DOHH2 (cell line): ENCODE data around the gene AP1M2.
A peak's percentile ranks its signal among the peaks of the same experiment; 100 is the strongest.

Experiments
- H3F3A ChIP-seq: fragments of 200-600 bp; sonication (generic), shearing (Covaris generic); 2 replicates; pipeline ENCODE4 v1.6.0; 2016; ENCODE audit warnings: antibody characterized with exemption, mild to moderate bottlenecking; ENCODE audit not compliant: control insufficient read depth, insufficient read depth
- H3K27ac ChIP-seq: fragments of 200-600 bp; sonication (generic); 2 replicates; pipeline ENCODE4 v1.5.1; 2014; ENCODE audit warnings: low read depth, mild to moderate bottlenecking, low read length, moderate library complexity
- H3K27me3 ChIP-seq: fragments of 200-600 bp; sonication (generic); 2 replicates; pipeline ENCODE4 v1.6.1; 2014; ENCODE audit warnings: mild to moderate bottlenecking, low read length, mixed read lengths; ENCODE audit not compliant: control insufficient read depth
- H3K36me3 ChIP-seq: fragments of 200-600 bp; sonication (generic); 2 replicates; pipeline ENCODE4 v1.6.1; 2014; ENCODE audit warnings: mild to moderate bottlenecking, low read length, moderate library complexity, mixed read lengths; ENCODE audit not compliant: control insufficient read depth
- H3K4me1 ChIP-seq: fragments of 200-600 bp; sonication (generic); 2 replicates; pipeline ENCODE4 v1.6.1; 2014; ENCODE audit warnings: mild to moderate bottlenecking, low read length, mixed read lengths; ENCODE audit not compliant: control insufficient read depth
- H3K4me2 ChIP-seq: fragments of 200-600 bp; sonication (generic); 2 replicates; pipeline ENCODE4 v1.6.0; 2014; ENCODE audit warnings: mild to moderate bottlenecking, low read length, moderate library complexity
- H3K4me3 ChIP-seq: fragments of 200-600 bp; sonication (generic); 2 replicates; pipeline ENCODE4 v1.5.1; 2014; ENCODE audit warnings: mild to moderate bottlenecking, low read length, mixed read lengths
- H3K79me2 ChIP-seq: fragments of 200-600 bp; sonication (generic); 2 replicates; pipeline ENCODE4 v1.6.1; 2014; ENCODE audit warnings: mild to moderate bottlenecking, low read length, mixed read lengths; ENCODE audit not compliant: control insufficient read depth
- H3K9me2 ChIP-seq: fragments of 200-600 bp; sonication (generic); replicated peaks from 2 replicates; pipeline ENCODE4 v1.6.1; 2014; ENCODE audit warnings: mild to moderate bottlenecking, low read length, mixed read lengths; ENCODE audit not compliant: control insufficient read depth
- H3K9me3 ChIP-seq: fragments of 200-600 bp; sonication (generic); 2 replicates; pipeline ENCODE4 v1.6.1; 2014; ENCODE audit warnings: antibody characterized with exemption, low read length, mixed read lengths; ENCODE audit not compliant: control insufficient read depth, insufficient read depth
- H4K20me1 ChIP-seq: fragments of 200-600 bp; sonication (generic); 2 replicates; pipeline ENCODE4 v1.6.0; 2014; ENCODE audit warnings: low read depth, mild to moderate bottlenecking, antibody characterized with exemption, low read length, moderate library complexity; ENCODE audit not compliant: control insufficient read depth, insufficient read depth
- CTCF ChIP-seq: fragments of 200-600 bp; sonication (generic); IDR thresholded peaks from one replicate; pipeline ENCODE4 v1.5.1; 2014; ENCODE audit warnings: antibody characterized with exemption, mild to moderate bottlenecking, low read depth, low read length; ENCODE audit not compliant: poor library complexity, severe bottlenecking
- EZH2phosphoT487 ChIP-seq: fragments of 200-600 bp; sonication (generic); IDR thresholded peaks from 2 replicates; pipeline ENCODE4 v1.6.1; 2017; ENCODE audit warnings: borderline replicate concordance, mild to moderate bottlenecking, antibody characterized with exemption, low read length, moderate library complexity, mixed read lengths

Gene AP1M2

GRCh38 chr19:10580979-10581631 lies 6.0 kb downstream of the AP1M2 start:
- no peaks in the 10 kb centered on the region for H3K9me3 ChIP-seq
- H3K27ac ChIP-seq: no peak overlapping the region
- TF ChIP-seq EZH2phosphoT487 (no peak), CTCF (peak; percentile 99)
- no peaks in the 10 kb centered on the region for H3K27me3 ChIP-seq
- H3F3A ChIP-seq: no peaks in the 10 kb centered on the region
- H3K4me2 ChIP-seq: peak overlapping the region; percentile 40
- H3K4me1 ChIP-seq: peaks cover 11% of the 10 kb centered on the region
- H3K79me2 ChIP-seq: no peaks in the 10 kb centered on the region
- no peaks in the 10 kb centered on the region for H4K20me1 ChIP-seq
- H3K36me3 ChIP-seq: no peaks in the 10 kb centered on the region
- H3K9me2 ChIP-seq: no peaks in the 10 kb centered on the region
- H3K4me3 ChIP-seq: no peak overlapping the region

- Histone ChIP-seq H3K79me2 (no peaks in the 10 kb centered on the region), H3K36me3 (no peaks in the 10 kb centered on the region), H3K4me2 (no peak overlapping the region), H3K4me3 (no peak overlapping the region), H3K9me2 (no peaks in the 10 kb centered on the region), H3K27me3 (no peaks in the 10 kb centered on the region), H3K9me3 (no peaks in the 10 kb centered on the region), H3F3A (no peaks in the 10 kb centered on the region), H4K20me1 (no peaks in the 10 kb centered on the region), H3K4me1 (peaks cover 4% of the 10 kb centered on the region; the same call in 1 of the 2 replicates), H3K27ac (no peak overlapping the region)
- no peak for TF ChIP-seq EZH2phosphoT487
- no peak for TF ChIP-seq CTCF
Measured at GRCh38 chr19:10577951-10578350, 9.2 kb downstream of the AP1M2 start.

- Histone ChIP-seq H3K27ac (no peak overlapping the region), H3F3A (no peaks in the 10 kb centered on the region; the same call in 1 of the 2 replicates), H3K9me3 (no peaks in the 10 kb centered on the region), H3K9me2 (no peaks in the 10 kb centered on the region), H3K27me3 (no peaks in the 10 kb centered on the region), H3K4me3 (no peak overlapping the region), H4K20me1 (no peaks in the 10 kb centered on the region), H3K36me3 (no peaks in the 10 kb centered on the region), H3K79me2 (no peaks in the 10 kb centered on the region), H3K4me1 (0 out of 2 replicates have a peak, but pooled peaks cover 3% of the 10 kb centered on the region), H3K4me2 (no peak overlapping the region)
- TF ChIP-seq CTCF: no peak
- TF ChIP-seq EZH2phosphoT487: no peak
Measured at GRCh38 chr19:10575011-10575716, 11.9 kb downstream of the AP1M2 start.
